ENCODE results near the gene CES5A.
"Not testable (repeated sequence)": the region's sequence is repeated elsewhere in the genome, so short reads cannot be mapped to it uniquely, and the experiment has no call there.

CES5A gene

DNA sequence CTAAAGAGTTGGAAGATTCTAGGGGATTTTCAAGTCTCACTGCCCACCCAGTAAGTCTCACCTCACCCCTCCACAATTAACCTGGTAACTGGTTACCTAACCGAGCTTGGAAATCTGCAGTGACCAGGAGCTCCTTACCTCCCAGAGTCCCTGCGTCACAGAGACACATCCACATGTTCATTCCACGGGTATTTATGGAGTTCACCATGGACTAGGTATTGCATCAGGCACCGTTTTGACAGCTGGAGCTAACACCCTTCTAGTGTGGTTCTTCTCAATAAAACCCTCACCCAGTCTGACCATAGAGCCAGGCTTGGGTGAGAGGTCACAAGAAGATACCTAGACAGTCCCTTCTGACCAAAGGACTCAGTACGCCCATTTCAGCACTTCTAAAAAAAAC lies 2.1 kb downstream of the CES5A start:
- DNase-seq: no peak

DNA sequence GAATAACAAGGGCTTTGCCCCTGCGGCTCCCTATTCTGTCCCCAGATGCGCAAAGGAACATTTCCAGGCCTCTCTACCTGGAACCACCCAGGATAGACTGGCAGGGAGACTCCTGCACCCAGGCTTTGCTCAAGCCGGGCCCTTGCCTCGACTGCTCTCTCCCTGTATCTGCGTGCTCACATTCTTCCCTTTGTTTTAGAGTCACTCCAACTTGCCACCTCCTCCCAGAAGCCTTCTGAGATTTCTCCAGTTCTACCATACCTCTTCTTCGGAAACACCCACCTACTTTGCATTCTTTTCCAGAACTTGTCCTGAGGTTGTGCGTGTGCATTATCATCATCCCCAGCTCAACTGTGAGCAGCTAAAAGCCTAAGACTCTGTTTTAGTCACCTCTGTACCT lies 3.0 kb downstream of the CES5A start:
- no peak for DNase-seq

DNA sequence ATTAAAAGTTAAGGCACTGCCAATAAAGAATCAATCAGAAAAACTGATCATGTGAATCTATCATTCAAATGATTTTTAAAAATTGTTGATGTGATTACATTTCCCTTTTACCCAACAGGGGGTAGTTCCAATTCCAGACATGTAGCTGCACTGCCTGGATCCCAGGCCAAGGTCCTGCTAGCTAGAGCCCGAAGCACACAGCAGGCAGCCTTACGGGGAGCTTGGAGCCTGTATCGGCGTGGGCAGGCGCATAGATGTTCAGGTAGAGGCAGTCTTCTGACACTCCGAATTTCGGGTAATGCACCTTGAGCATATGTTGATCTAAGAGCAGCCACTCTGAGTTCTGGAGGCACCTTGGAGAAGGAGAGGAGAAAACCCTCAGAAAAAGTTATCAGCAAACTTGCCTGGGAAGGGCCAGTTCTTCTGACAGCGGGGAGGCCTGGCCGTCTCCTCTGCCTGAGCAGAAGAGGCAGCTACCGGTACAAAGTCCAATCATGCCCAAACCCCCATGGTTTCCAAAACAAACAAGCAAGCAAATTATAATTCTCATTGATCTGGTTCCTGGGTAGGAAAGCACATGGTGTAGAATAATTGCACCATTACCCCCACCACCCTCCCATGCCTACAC lies 3.6 kb downstream of the CES5A start:
- DNase-seq: no peak

DNA sequence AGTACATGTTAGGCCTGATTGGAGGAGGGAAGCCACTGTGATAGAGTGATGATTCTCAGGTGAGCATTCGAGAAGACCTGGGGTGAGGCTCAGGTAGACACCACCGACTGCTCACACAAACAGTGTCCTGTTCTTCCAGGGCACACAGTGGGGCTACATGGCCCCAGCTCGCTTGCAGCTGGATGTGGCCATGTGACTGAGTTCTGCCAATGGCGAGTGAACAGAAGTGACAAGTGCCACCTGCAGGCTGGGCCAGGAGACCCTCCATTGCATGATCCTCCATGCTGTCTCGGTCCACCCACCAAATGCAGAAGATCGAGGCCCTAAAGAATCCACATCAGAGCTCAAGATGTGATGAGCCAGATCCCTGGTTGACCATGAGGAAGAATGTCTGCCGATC lies 6.2 kb downstream of the CES5A start:
- no peak for DNase-seq

DNA sequence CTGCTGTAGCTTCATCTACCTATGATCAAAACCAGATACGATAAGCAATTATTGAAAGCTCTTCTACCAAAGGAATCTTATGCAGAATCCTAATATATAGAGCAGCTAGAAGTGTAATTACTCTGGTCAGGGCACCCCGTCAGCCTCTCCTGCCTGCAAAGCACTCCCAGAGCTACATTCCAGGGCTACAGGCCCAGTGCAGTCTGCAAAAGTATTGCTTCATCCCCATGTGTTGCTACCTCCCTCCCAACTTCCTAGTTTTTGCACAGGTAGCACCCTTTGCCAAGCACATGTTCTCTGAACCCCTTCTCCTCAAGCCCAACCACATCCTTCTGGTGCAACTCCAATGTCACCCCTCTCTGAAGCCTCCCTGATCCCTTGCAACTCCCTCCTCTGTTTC lies 7.0 kb downstream of the CES5A start:
- no peak for DNase-seq

DNA sequence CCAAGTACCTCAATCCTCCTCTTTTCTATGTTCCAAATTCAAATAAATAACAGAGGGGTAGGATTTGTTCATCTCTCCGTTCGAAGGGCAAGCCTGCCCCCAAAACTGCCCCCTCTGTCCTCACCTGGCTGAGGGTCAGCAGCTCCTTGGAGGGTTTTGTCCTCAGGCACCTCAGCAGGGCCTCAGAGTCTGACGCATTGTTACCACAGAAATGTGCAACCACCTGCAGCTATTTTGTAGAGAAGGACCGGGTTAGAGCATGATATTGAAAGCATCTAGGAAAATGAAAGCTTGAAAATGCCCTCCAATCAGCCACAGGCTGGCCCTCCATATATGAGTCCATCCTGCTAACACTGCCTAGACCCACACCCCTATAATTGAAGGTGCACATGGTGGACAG lies 13.9 kb downstream of the CES5A start:
- no peak for DNase-seq

DNA sequence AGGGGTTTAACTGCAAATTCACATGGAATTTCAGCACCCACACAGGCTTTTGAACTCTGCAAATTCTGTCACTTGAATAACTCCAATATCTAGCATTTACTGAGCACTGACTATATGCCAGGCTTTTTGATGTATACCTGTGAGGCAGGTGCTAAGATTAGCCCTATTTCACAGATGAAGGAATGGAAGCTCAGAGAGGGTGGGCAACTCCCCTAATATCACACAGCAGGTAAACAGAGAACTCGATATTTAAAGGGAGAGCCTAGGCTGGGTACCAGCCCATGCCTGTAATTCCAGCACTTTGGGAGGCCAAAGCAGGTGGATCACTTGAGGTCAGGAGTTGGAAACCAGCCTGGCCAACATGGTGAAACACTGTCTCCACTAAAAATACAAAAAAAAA lies 17.5 kb downstream of the CES5A start:
- DNase-seq: not testable (repeated sequence)

DNA sequence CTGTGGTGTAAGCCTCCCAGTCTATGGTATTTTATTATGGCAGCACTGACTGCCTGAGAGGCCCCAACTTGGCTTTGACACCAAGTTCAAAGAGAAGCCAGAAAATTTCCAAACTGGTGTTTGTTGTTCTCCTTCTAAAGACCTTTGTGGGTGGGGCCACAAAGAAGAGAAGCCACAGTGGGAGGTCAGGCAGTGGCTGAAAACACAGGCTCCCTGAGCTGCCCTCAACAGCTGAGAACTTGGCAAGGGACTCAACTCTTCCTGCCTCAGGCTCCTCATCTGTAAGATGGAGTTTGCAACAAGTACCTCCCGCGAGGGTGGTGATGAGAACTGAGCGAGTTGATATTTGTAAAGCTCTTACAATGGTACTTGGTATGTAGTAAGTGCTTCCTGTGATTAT lies 18.2 kb downstream of the CES5A start:
- no peak for DNase-seq

DNA sequence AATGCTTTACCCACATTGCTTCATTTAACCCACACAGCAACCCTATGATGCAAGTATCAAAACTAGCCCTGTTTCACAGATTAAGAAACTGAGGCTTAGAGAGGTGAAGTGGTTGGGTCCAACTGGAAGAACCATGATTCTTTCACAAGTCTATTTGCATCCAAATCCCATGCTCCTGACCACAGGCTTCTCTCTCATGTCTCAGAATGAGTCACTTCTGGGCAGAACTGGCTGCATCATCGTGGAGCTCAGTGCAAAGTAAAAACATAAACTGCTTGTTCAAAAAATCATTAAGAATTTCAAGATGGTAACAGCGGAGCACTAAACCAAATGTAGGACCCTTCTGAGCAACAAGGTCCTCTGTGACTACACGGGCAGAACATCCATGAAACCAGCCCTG lies 22.1 kb downstream of the CES5A start:
- DNase-seq: no peak

DNA sequence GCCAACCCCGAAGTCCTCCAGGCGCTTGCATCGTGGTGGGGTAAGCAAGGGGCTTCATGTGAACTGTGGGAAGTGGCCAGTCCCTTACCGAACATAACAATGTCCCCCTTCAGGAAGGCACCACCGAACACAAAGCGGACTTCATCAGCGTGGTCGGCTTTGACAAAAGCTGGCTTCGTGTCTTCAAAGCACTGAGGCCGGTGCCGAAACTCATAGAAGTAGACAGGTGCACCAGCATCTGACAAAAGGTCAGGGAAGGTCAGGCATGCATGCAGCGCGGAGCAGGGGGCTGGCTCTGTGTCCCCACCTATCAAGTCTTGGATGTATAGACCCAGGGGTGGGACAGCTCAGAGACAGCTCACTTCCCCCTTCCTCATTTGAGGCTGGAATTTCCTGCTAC lies 25.6 kb downstream of the CES5A start:
- no peak for DNase-seq

DNA sequence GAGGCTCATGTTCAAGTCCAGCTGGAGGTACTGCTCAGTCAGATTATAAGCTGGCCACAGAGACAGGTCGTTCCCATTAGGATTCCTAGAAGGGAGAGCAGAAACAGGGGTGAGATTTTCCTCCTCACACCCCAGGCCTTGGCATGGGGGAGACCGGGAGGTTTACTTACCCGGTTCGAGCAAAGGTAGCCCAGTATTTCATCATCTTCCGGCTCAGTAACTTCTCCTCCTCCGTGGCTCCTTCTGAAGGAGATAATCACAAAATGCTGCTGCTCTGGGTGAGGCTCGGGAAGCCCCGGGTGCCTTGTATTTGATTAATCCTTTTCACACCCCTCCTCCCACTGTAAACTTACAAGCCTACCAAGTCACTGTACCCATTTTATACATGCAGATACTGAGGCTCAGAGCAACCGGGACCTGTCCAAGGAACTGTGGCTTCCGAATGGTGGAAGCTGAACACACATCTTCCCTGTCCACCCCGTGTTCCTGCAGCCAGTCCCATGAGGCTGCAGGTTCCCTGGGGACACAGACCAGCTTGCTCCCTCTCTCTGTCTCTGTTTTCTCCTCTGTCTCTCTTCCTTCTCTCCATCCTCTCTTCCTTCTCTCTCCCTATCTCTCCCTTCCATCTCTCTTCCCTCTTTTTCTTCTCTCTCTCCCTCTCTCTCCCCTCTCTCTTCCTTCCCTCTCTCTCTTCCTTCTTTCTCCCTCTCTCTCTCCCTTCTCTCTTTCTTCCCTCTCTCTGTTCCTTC lies 28.4 kb downstream of the CES5A start:
- no peak for DNase-seq

DNA sequence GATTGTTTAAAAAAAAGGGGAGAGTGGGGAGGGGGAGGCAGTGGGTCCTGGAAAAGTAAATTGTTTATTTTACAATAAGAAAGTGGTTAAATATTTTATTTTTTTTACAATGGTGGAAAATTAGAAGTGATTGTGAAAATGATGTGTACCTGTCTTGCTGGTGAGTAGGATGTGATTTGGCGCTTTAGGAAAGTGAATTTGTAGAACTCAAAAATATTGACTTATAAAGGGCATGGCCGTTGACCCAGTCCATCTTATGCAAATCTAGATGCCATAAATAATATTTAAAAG lies 32.1 kb downstream of the CES5A start:
- no peak for DNase-seq

DNA sequence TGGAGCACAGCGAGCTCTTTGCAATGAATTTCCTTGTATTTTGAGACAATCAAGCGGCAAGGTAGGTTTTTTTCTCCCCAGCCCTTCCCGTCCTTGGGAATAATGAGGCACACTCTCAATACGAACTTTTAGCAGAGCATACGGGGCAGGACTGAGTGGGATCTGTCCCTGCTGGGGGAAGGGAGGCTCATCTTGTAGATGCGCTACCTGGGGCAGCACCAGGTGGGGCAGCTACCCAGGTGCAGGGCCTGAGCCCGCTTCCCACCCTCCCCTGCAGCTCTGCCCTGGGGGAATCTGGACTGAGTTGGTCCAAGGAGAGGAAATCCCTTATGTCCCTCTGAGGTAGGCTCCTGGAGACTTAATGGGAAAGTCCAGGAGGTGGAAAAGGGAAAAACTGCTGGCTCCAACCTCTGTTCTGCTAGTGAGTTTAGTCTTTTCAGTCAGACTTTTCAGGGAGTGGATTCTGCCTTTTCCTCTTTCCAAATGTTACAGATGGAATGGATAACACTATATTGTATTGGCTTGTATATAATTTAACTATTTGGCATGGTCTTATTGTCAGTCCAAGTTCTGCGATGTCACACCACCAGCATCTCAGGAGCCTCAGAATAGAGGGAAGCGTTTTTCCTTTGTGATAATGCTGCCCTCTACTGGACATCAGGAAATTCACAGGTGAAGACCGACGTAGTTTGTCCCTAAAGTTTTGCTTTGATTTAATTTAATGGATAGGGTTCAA lies 32.6 kb downstream of the CES5A start:
- peak; percentile 17 for DNase-seq

DNA sequence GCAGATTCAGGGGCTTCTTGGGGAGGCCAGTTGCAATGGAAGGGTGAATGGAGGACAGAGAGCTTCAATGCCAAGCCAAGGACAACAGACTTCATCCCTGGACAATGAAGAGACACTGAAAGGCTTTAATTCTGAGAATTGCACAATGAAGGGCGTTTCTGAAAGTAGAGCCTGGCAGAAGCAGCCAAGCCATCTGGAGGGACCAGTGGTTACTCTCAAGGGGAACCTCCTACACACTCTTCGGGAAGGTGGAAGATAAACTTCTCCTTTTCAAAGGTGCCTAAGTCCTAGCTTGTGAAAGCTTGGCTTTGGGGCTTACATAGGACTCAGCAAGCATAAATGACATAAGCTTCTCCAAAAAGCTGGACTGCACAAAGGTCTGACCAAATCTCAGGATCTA lies 36.1 kb downstream of the CES5A start:
- no peak for DNase-seq

DNA sequence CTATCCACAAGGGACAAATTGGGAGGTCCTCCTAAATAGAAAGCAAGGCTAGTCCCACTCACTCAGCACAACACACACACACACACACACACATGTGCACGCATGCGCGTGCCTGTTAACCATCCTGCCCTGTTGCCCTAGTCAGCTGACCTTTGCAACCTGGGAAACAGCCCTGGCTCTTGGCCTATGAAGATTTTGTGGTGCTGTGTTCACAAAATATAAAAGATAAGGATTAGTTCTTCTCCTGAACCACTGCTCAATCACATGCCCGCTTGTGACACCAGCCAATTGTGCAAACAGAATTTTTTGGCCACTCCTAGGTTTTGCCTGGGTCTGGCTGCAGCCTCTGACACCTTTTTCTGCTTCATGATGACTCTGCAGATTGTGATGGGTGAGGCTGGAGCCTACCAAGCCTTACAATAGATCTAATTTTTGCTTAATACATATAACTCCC lies 39.0 kb downstream of the CES5A start:
- no peak for DNase-seq

DNA sequence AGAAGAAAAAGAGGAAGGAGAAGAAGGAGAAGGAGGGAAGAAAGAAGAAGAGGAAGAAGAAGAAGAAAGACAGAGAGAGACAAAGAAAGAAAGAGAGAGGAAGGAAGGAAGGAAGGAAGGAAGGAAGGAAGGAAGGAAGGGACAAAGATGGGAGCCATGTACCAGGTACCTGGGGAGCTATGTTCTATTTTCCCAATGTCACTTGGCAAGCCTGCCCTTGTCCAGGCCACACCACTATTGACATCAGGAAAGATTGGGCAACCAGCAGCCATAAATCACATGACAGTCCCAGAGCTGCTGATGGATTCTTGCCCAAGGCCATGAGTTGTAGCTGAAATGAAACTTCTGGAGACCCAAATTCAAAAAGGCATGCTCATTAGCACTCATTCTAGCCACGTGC lies 39.6 kb downstream of the CES5A start:
- DNase-seq: no peak

DNA sequence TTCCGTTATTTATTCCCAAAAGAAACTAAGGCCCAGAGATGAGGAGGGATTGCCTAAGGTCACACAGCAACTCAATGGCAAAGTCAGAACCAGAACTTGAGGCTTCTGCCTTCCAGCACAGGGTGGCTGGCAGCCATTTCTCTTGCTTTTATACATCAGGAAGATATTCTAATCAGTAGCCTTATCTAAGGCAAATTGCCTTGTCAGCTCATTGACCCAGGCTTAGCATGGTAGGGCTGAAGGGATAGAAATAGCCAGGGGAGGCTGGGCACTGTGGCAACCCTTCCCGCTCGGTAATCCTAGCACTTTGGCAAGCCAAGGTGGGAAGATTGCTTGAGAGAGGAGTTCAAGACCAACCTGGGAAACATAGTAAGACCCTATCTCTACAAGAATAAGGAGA lies 40.0 kb downstream of the CES5A start:
- DNase-seq: not testable (repeated sequence)

DNA sequence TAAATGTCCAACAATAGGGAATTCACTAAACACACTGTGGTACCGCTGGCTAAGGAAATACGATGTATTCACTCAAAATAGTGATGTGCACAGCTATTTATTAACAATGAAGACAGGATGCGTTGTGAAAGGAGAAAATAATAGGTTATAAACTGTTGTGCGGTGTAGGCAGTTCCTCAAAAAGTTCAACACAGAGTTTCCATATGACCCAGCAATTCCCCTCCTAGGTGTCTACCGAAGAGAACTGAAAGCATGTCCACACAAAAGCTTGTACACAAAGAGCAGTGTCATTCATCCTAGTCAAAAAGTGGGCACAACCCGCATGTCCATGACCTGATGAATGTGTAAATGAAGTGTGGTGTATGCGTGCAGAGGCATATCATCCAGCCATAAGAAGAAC lies 41.1 kb downstream of the CES5A start:
- DNase-seq: no peak

DNA sequence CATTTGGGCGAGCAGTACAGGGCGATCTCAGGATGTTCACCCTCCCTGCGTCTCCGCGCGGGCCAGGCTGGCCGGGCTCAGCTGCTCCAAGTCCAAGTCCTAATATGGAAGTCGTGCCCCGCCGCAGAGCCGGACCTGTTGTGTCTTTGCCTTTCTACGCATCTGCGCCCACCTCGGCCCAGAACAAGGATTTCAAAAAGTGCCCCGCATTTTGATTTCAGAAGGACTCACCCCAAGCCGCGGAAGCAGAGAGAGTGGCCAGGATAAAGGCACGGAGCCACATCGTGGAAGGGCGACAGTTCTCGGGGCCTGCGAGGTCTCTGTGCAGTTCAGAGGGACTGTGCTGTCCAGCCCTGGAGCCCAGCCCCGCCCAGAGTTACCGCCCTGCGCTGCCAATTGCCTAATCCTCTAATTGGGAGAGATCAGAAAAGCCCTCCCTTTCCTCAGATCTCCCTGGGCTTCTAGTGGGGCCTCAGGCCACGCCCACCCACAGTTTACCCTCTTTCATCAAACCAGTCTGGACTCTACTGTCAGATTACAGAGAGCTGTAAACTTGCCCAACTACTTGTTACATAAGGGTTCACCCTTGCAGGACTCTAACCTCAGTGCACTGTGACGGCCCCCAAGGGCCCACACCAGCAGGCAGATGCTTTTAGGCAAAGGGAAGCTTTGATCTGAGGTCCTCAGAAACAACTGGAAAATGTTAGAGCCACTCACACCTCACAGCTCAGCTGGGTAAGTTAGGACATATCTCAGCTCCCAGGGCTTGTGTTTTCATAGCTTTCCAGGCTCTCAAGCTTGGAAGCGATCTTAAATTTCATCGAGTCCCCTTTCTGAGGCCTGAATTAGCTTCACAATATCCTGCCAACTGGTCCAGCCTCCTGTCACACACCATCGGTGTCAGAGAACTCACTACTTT lies 42.1 kb downstream of the CES5A start, which contains the start of gene CES1:
CES1 (minus strand) TSS at position 324 of the 919 bp plus-strand sequence; CDS start at position 283, 41 bp downstream.
- no peak for DNase-seq

DNA sequence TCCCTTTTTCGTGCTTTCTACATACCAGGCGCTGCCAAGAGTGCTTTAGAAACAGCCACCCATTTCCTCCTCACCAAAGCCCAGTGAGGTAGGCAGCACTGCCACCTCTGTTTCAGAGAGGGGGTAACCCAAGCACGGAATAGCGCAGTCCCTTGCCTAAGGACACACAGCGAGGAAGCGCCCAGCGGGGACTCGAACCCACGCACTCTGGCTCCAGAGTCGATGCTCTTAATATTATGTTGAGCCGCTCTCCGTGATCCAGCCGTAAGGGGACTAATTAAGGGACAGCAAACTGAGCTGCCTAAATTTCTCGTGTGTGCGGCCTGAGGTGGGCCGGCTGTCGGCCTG lies 42.8 kb downstream of the CES5A start:
- no peak for DNase-seq

DNA sequence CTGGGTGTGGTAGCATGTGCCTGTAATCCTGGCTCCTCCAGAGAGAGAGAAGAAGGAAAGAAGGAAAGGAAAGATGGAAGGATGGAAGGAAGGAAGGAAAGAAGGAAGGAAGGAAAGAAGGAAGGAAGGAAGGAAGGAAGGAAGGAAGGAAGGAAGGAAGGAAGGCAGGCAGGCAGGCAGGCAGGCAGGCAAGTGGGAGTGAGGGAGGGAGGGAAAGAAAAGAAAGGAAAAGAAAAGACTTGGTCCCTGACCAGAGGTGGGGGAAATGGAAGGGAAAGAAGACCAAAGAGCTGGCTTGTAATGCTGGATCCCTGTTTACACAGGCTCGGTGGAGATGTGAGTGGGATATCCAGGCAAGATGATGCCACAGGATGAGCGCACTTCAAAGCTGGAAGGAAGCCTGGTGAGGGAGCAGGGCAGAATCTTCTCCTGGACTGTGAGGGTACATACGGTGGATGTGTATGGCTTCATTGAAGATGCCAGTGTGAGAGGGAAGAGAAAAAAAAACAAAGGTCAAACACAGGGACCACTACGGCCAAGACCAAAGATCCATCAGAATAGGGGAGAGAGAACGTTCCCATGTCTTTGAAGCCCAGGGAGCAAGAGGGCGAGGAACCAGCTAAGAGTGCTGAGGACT lies 44.4 kb downstream of the CES5A start:
- no peak for DNase-seq

DNA sequence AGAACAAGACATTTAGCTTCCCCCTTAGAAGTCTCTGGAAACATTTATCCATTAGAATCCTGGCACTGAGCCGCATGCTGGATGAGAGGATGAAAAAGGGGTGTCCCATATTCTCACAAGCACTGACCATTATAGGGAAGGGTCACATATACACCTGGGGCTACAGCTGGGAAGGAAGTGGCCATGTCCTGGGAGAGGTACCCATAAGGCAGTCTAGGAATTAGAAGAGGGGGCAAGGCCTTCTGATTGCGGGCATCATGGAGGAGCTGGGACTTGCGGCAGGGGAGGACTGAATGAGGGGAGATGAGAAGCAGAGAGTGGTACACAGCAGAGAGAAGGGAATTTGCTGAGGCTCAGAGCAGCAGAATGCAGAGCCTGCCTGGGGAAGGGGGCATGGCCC lies 45.9 kb downstream of the CES5A start:
- not testable (repeated sequence) for DNase-seq

DNA sequence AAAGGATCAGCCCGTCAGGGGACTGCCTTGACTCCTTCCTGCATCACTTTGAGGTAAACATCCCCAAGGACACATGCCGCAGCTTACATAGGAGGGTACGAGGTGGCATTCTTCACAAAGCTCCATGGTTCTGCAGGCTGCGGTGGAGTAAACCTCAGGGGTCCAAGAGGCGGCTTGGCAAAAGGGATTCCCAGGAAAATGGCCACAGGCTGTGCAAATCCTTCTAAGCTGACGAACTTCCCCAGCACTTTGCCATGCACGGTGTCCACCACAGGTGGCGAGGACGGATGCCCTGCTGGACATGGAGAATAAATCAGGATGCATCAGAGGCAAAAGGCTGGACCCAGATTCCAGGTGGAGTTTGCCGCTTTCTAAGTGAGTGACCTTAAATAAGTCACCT lies 46.5 kb downstream of the CES5A start:
- no peak for DNase-seq

Data from activated CD4-positive, alpha-beta T cell treated with anti-CD3 and anti-CD28 coated beads for 48 hours (primary cell).